GM12878 (cell line): ENCODE results near the gene PACS2. TPM values are rescaled to one million over a fixed set of nuclear protein-coding genes. Genes with fewer than 3 reads are reported as not detected.

Experiments used
- ATAC-seq: fragments of 200-7000 bp; cut with Tn5 transposase; 3 replicates; pipeline ENCODE4 v1.9.1; 2020; ENCODE audit warnings: mild to moderate bottlenecking, moderate library complexity
- BruUV-seq: library from RNA; stranded (reverse); fragments of 400-500 nt; replicated peaks from 2 replicates; lab custom pipeline; 2021; lab: Mats Ljungman, UMichigan
- CTCF ChIA-PET: fragments of 300-600 bp; sonication (Branson Sonifier 250); formaldehyde crosslinking; extraction: SDS; loops from one replicate; lab custom pipeline; 2021; ENCODE audit warnings: inconsistent platforms; lab: Yijun Ruan, JAX
- POLR2A ChIA-PET: fragments of 350-600 bp; formaldehyde crosslinking; extraction: SDS; loops from one replicate; lab custom pipeline; 2021; ENCODE audit warnings: inconsistent platforms; lab: Charles Lee
- RAD21 ChIA-PET: fragments of 300-600 bp; sonication (Branson Sonifier 250); formaldehyde crosslinking; loops from one replicate; lab custom pipeline; 2023; ENCODE audit warnings: antibody characterized with exemption; ENCODE audit not compliant: unreplicated experiment; lab: Charles Lee
- SMC1A ChIA-PET: fragments of 300-600 bp; sonication (Branson Sonifier 250); formaldehyde crosslinking; loops from one replicate; lab custom pipeline; 2023; ENCODE audit not compliant: unreplicated experiment, uncharacterized antibody; lab: Charles Lee
- DNase-seq: peaks from one replicate; pipeline ENCODE4 v3.0.0-alpha.2; 2011; ENCODE audit warnings: low read depth, low spot score
- FAIRE-seq: peaks from 3 replicates; lab custom pipeline; 2011; peaks lifted over from hg19 to GRCh38; lab: Jason Lieb, UNC
- H2AFZ ChIP-seq: 2 replicates; pipeline ENCODE4 v1.6.0; 2011; ENCODE audit warnings: low read depth, low read length, control low read depth; ENCODE audit not compliant: control insufficient read depth
- H3K27ac ChIP-seq: 2 replicates; pipeline ENCODE4 v1.5.1; 2011; ENCODE audit warnings: control low read depth; ENCODE audit not compliant: control insufficient read depth, insufficient read depth
- H3K27me3 ChIP-seq, 2 experiments: replicated peaks in 1 of 2; 2 replicates each; pipeline versions ENCODE4 v1.6.0 to v1.6.1; 2011; ENCODE audit warnings: low read length in 1 of 2; ENCODE audit not compliant: control insufficient read depth in 2 of 2, insufficient read depth in 2 of 2
- H3K36me3 ChIP-seq, 2 experiments: 2 replicates each; pipeline ENCODE4 v1.5.1; 2011; ENCODE audit warnings: low read length in 1 of 2; ENCODE audit not compliant: control insufficient read depth in 2 of 2, insufficient read depth in 2 of 2
- H3K4me1 ChIP-seq: 2 replicates; pipeline ENCODE4 v1.6.1; 2011; ENCODE audit warnings: mild to moderate bottlenecking, low read length, moderate library complexity, mixed read lengths; ENCODE audit not compliant: control insufficient read depth, insufficient read depth
- H3K4me2 ChIP-seq: 2 replicates; pipeline ENCODE4 v1.6.0; 2011; ENCODE audit warnings: control low read depth; ENCODE audit not compliant: control insufficient read depth, insufficient read depth
- H3K4me3 ChIP-seq: fragments of 200-600 bp; sonication (generic); 2 replicates; pipeline ENCODE4 v1.5.1; 2016
- H3K79me2 ChIP-seq: 2 replicates; pipeline ENCODE4 v1.6.0; 2011; ENCODE audit warnings: low read length; ENCODE audit not compliant: control insufficient read depth, insufficient read depth
- H3K9ac ChIP-seq: 2 replicates; pipeline ENCODE4 v1.8.0; 2011; ENCODE audit warnings: low read length, control low read depth, mixed read lengths; ENCODE audit not compliant: control insufficient read depth, insufficient read depth
- H3K9me3 ChIP-seq: replicated peaks from 3 replicates; pipeline ENCODE4 v1.5.1; 2011; ENCODE audit warnings: mild to moderate bottlenecking, low read length; ENCODE audit not compliant: control insufficient read depth, insufficient read depth
- H4K20me1 ChIP-seq: 2 replicates; pipeline ENCODE4 v1.6.0; 2011; ENCODE audit not compliant: control insufficient read depth, insufficient read depth
- BHLHE40 ChIP-seq, 2 experiments: fragments of 450-650 bp in 1 of 2; IDR thresholded peaks; 2 replicates each; pipeline ENCODE4 v1.6.1; 2011 to 2017; ENCODE audit warnings: low read depth in 2 of 2, borderline replicate concordance in 1 of 2, improper control_type of control experiment in 1 of 2, low read length in 1 of 2, mild to moderate bottlenecking in 1 of 2
- CBFB ChIP-seq: IDR thresholded peaks from 2 replicates; pipeline ENCODE4 v1.6.1; 2016; ENCODE audit warnings: antibody characterized with exemption, low read depth
- CREM ChIP-seq: IDR thresholded peaks from 2 replicates; pipeline ENCODE4 v1.6.1; 2014; ENCODE audit warnings: antibody characterized with exemption, low read depth
- MTA3 ChIP-seq: IDR thresholded peaks from 2 replicates; pipeline ENCODE4 v1.6.1; 2012; ENCODE audit warnings: low read length, inconsistent platforms, borderline replicate concordance
- PML ChIP-seq: IDR thresholded peaks from 2 replicates; pipeline ENCODE4 v1.6.1; 2012; ENCODE audit warnings: low read length, inconsistent platforms
- POLR2AphosphoS2 ChIP-seq: IDR thresholded peaks from 2 replicates; pipeline ENCODE4 v1.6.1; 2011; ENCODE audit warnings: low read depth, mild to moderate bottlenecking, low read length, improper control_type of control experiment, moderate library complexity
- SMC3 ChIP-seq: IDR thresholded peaks from 2 replicates; pipeline ENCODE4 v1.6.1; 2011; ENCODE audit warnings: low read length, improper control_type of control experiment, borderline replicate concordance
- ZBTB33 ChIP-seq: fragments of 450-650 bp; IDR thresholded peaks from 2 replicates; pipeline ENCODE4 v1.6.1; 2017; ENCODE audit warnings: mild to moderate bottlenecking
- ZNF687 ChIP-seq: fragments of 450-650 bp; IDR thresholded peaks from 2 replicates; pipeline ENCODE4 v1.6.1; 2017; ENCODE audit warnings: mild to moderate bottlenecking, moderate library complexity
- WGBS: methylation state at CpG from one replicate; pipeline ENCODE4 v1.1.6; 2016; ENCODE audit warnings: low lambda C conversion rate; ENCODE audit not compliant: insufficient replicate concordance, insufficient coverage; ENCODE audit errors: missing lambda C conversion rate; 5-methylcytosine and 5-hydroxymethylcytosine counted together
- in situ Hi-C: fragments of 300-500 bp; cut with MboI; formaldehyde crosslinking; loops from 9 replicates; pipeline ENCODE4 v1.14.3; 2018; ENCODE audit warnings: mixed read lengths
- intact Hi-C: fragments of 100-400 bp; cut with micrococcal nuclease; formaldehyde crosslinking; loops from one replicate; pipeline ENCODE4 v1.14.2; 2022; ENCODE audit not compliant: unreplicated experiment
- polyA plus RNA-seq, 11 experiments: library from polyadenylated mRNA; depleted of rRNA in 4 of 11; unstranded in 6 of 11; stranded (reverse) in 5 of 11; fragments of >200 nt; fragmentation: Nextera tagmentation in 4 of 11; fragmentation: Illumina TruSeq in 1 of 11; extraction: Ambion mirVana in 4 of 11; extraction: Trizol in 1 of 11; gene quantifications; 1 replicate in 1 of 11; 2 replicates in 10 of 11; pipeline versions ENCODE4 v1.2.1 to v1.2.3, GENCODE V29; 2011 to 2016; ENCODE audit warnings: inconsistent platforms in 2 of 11, missing spikeins in 2 of 11, low read depth in 1 of 11
- total RNA-seq, 4 experiments: library from RNA; depleted of rRNA in 3 of 4; stranded (reverse); fragments of >200 nt in 3 of 4; fragmentation: Illumina TruSeq in 1 of 4; extraction: Trizol in 1 of 4; gene quantifications; 2 replicates each; pipeline versions ENCODE4 v1.2.1 to v1.2.3, GENCODE V29; 2013 to 2021

PACS2 gene
- total and polyA plus RNA-seq, 10 of the 15 experiments (the other 5 are each of a cell fraction or from before 2014, with no cell fraction given): 0.21 to 37.3 (median 9.4) TPM

GRCh38 chr14:105315211-105315721 is 718 bp downstream of the PACS2 start:
- WGBS: 7% methylated on average over 50 of the region's 54 CpGs
- Histone ChIP-seq H3K4me3 (peak overlapping the region; percentile 80), H2AFZ (peak overlapping the region; percentile 10; the same call in 1 of the 2 replicates), H3K9ac (peak overlapping the region; percentile 8; the same call in 1 of the 2 replicates), H3K4me1 (peaks cover 10% of the 10 kb centered on the region), H3K36me3 (no peaks in the 10 kb centered on the region; a peak in 1 of 4 replicates), H4K20me1 (no peaks in the 10 kb centered on the region), H3K27me3 (no peaks in the 10 kb centered on the region)
- ATAC-seq (peak; percentile 38), FAIRE-seq (no peak)
- no TSS peak for BruUV-seq
- POLR2A ChIA-PET: no interaction called here
- CTCF ChIA-PET: interaction anchor here (1.0 kb wide), 1 partner anchor 37 kb away, joined by 3 read pairs; no protein-coding TSS in a partner anchor
- SMC1A ChIA-PET: interaction anchor here (1.0 kb wide), 1 partner anchor 15 kb away, joined by 3 read pairs; no protein-coding TSS in a partner anchor
- TF ChIP-seq SMC3: no peak
- peak in 1 of 2 experiments; percentile 43; a peak in 1 of 4 replicates for TF ChIP-seq BHLHE40 (IDR thresholded peaks at IDR 0.05; ENCODE audit: borderline replicate concordance in 1 of 2, low read depth in 2 of 2, low read length in 1 of 2)
- TF ChIP-seq CREM: no peak
- TF ChIP-seq, all 136 proteins: peak for 1
- Histone ChIP-seq H3K27ac (no peak overlapping the region), H3K4me2 (peak overlapping the region; percentile 97), H3K9me3 (no peaks in the 10 kb centered on the region), H3K79me2 (peaks cover 4% of the 10 kb centered on the region; the same call in 1 of the 2 replicates)
- DNase-seq: no peak
- RAD21 ChIA-PET: interaction anchor here (1.1 to 2.3 kb wide), 2 partner anchors 15 to 21 kb away, joined by 4 to 13 read pairs; partner anchors contain the start of gene BRF1
- in situ Hi-C loops: no loop called here
- intact Hi-C loops: no loop called here

- BruUV-seq: no TSS peak
- peaks cover 10% of the 10 kb centered on the region for H3K4me1 ChIP-seq
- TF ChIP-seq CBFB (no peak), POLR2AphosphoS2 (no peak), ZBTB33 (no peak), MTA3 (no peak), PML (no peak), ZNF687 (no peak), SMC3 (no peak)
These were observed 1.5 kb downstream of the PACS2 start for GRCh38 chr14:105315941-105316576.

More at GRCh38 chr14:105315941-105316576, 1.5 kb downstream of the PACS2 start:
- Histone ChIP-seq H3K79me2 (peaks cover 4% of the 10 kb centered on the region; the same call in 1 of the 2 replicates), H3K27me3 (no peaks in the 10 kb centered on the region), H3K36me3 (no peaks in the 10 kb centered on the region; a peak in 1 of 4 replicates), H3K4me3 (peak overlapping the region; percentile 80; the same call in 1 of the 2 replicates), H3K4me2 (peak overlapping the region; percentile 97), H3K27ac (no peak overlapping the region), H2AFZ (no peak overlapping the region), H3K9ac (no peak overlapping the region), H3K9me3 (no peaks in the 10 kb centered on the region), H4K20me1 (no peaks in the 10 kb centered on the region)
- DNase-seq (no peak), FAIRE-seq (no peak), ATAC-seq (peak; percentile 8; the same call in 2 of the 3 replicates)
- WGBS: 69% methylated on average over 15 of the region's 15 CpGs
- CTCF ChIA-PET: interaction anchor here (1.0 kb wide), 1 partner anchor 36 kb away, joined by 3 read pairs; no protein-coding TSS in a partner anchor
- in situ Hi-C loops (no loop called here), intact Hi-C loops (no loop called here)
- RAD21 ChIA-PET: no interaction called here
- SMC1A ChIA-PET: no interaction called here
- POLR2A ChIA-PET: no interaction called here
